Body of pancreas (tissue), 4 donors: ENCODE measurements around the gene ZNF516.

Experiments used
- POLR2A ChIP-seq, 3 donors: fragments of 450-650 bp; IDR thresholded peaks; one replicate each; pipeline ENCODE4 v1.6.1; 2016; ENCODE audit warnings: antibody characterized with exemption in 3 of 3, mild to moderate bottlenecking in 2 of 3
- TF ChIP-seq, protein P1 (sequence below), 7 experiments: fragments of 450-650 bp in 4 of 7; fragments of 200-600 bp in 3 of 7; sonication (generic) in 3 of 7; IDR thresholded peaks; one replicate each; pipeline ENCODE4 v1.5.1; 2016 to 2019; ENCODE audit warnings: antibody characterized with exemption in 7 of 7

DNA sequence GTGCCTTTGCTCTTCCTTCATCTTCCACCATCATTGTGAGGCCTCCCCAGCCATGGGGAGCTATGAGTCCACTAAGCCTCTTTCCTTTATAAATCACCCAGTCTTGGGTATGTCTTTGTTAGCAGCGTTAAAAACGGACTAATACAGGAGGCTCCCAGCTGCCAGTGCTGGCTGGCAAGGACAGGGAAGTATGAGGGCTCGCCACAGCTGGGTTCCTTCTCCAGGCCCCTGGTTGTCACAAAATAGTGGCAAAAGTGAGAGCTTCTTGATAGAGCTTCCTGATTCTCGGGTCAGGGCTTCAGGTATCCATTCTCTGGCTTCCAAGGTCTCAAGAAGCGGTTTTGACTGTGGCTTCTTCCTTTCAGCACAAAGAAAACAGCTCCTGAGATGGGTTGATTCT lies 85.0 kb downstream of the ZNF516 start:
- TF ChIP-seq, protein P1, sequence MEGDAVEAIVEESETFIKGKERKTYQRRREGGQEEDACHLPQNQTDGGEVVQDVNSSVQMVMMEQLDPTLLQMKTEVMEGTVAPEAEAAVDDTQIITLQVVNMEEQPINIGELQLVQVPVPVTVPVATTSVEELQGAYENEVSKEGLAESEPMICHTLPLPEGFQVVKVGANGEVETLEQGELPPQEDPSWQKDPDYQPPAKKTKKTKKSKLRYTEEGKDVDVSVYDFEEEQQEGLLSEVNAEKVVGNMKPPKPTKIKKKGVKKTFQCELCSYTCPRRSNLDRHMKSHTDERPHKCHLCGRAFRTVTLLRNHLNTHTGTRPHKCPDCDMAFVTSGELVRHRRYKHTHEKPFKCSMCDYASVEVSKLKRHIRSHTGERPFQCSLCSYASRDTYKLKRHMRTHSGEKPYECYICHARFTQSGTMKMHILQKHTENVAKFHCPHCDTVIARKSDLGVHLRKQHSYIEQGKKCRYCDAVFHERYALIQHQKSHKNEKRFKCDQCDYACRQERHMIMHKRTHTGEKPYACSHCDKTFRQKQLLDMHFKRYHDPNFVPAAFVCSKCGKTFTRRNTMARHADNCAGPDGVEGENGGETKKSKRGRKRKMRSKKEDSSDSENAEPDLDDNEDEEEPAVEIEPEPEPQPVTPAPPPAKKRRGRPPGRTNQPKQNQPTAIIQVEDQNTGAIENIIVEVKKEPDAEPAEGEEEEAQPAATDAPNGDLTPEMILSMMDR (IDR thresholded peaks at IDR 0.05): no peak
- TF ChIP-seq POLR2A (IDR thresholded peaks at IDR 0.05): no peak
